HG03457 (cell line): ENCODE data around the gene OTX1.

Experiments used
- ATAC-seq: cut with Tn5 transposase; IDR thresholded peaks from one replicate; pipeline ENCODE4 v1.9.1; 2021; ENCODE audit warnings: moderate number of reproducible peaks; ENCODE audit not compliant: unreplicated experiment

OTX1 gene

DNA sequence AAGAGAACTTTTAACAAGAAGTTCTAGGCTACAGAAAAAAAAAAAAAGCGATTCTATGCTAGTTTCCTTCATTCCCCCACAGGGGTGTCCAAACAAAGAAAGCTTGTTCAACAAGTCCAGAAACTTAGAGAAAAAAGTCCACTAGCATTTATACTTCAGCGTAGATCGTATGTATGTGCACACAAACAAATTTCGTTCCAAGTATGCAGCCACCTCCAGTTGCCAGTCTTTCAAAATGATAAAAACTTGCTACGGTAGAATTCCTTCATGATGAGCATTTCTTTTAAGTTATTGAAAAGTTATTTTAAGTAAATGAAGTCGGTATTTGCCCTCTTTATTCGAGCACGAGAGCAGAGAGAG, 3.7 kb upstream of the OTX1 start:
- ATAC-seq = no peak

DNA sequence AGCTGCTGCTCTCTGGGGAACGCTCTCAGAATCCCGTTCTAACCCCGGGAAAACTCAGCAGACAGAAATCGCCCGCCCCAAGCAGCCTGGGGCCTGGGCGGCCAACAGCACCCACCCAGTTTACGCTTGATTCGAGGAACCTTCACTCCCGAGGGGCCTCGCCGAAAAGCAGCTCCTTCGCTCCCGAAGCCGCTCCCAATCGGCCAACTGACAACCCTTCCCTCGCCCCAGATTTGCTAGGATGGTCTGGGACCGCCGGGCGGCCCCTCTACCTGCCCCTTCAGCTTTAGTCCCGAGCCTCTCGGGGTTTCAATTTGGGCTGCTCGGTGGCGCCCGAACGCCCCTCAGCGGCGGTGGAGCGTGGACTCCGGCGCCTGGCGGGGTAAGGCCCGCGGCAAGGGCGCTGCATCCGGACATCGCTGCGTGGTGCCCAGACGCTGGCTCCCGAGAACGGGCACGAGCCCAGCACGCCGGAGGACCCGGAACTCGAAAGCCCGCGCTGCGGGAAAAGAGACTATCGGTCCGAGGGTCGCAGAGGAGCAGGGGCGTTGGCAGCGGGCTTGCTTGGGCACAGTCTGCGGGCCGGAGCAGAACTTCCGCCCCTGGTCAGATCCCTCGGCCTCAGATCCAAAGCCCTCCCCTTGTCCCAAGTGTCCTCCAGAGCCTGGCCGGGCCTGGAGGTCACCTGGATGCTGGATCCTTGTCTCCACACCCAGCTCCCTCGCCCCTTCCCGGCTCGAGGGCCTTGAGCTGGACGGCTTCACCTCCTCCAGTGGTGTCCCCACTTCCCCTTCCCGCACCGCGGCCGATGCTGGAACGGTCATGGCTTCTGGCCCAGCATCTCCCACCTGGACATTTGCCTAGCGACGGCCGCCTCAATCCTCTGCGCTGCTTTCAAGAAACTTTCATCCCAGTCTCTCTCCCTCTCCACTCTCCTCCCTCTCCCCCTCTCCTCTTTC, 3.0 kb upstream of the OTX1 start:
- no peak for ATAC-seq

DNA sequence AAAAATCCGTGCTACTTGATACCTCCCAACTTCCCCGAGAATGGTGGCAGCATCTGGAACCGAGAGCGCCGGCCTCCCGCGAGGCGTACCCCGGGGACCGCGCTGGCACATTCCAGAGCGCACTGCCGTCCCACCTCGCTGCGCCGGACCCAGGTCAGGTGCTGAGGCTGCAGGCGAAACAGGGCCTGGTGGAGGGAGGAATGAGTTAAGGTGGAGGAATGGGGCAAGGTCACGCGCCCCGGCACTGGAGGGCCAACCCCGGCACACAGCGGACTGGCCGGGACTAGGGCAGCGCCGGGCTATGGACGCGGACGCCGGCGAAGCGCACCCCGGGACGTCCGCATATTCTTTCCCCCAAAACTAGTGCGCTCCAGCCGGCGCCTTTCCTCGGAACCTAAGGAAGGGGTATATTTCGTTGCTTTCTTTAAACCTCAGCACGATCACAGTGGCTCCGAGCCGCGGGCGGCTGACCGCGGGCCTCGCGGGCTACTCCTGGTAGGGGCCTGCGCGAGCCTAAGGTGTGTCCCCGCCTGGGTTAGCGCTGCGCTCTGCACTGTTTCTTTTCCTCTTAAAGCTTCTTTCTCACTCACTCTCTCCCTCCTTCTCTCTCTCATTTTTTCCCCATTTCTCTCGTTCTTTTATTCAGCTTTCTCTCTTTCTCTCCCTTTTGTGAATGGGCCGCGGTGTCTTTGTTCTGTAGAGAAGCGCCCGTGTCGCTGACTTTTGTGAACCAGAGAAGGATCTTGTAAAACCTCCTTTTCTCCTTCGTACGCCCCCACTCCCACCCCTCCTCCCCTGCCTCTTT, 2.1 kb upstream of the OTX1 start:
- no peak for ATAC-seq

DNA sequence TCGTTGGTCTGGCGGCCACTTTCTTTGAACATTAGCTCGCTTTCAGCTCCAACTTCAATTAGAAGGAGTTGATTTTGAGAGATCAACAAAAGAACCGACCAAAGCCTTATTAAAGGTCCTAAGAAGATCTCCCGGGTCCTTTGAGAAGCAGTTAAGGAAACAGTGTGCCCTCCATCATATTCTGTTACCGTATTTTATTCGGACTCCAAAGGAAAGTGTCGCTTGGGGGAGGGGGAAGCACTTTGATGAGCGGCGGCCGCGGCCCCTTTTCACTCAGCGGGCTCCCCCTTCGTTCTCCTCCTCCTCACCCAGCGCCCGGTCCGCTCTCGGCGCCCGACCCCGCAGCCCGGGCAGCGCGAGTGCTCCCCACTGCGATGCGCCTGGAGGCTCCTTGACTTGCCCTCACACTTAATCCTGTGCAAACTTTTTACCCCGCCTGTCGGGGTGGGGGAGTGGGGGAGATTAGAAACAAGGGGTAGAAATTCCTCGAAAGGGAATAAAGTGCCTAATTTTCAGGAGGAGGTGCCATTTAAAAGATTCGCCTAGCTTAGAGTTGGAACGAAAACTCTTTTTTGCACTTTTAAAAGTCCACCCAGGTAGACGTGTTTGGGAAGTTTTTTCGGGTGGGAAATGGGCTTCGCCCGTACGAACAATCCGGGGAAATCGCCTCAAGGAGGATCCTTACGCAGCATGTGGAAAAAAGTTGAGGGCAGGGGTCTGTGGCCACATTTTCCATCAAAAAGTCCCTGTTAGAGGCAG, 1.2 kb upstream of the OTX1 start:
- ATAC-seq = no peak

DNA sequence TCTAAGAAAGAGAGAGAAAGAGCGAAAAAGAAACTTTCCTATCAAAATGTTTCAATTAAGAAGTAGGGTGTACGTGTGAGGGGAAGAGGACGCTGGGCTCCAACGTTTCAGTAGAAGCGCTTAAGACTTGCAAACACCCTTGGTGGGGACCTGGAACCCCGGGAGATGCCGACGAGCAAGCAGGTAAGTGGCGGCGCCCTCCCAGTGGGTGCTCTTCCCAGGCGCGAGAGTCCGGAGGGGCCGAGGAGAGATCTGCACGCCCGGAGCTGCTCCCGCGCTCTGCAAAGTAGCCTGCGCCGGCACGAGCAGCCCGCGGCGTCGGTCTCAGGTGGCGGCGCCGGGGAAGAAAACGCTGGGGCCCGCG, 678 bp upstream of the OTX1 start:
- ATAC-seq = no peak

- ATAC-seq = peak; percentile 2
Measured at GRCh38 chr2:63051042-63051794, 588 bp downstream of the OTX1 start.

- no peak for ATAC-seq
Measured at GRCh38 chr2:63051795-63052333, 1.2 kb downstream of the OTX1 start.

DNA sequence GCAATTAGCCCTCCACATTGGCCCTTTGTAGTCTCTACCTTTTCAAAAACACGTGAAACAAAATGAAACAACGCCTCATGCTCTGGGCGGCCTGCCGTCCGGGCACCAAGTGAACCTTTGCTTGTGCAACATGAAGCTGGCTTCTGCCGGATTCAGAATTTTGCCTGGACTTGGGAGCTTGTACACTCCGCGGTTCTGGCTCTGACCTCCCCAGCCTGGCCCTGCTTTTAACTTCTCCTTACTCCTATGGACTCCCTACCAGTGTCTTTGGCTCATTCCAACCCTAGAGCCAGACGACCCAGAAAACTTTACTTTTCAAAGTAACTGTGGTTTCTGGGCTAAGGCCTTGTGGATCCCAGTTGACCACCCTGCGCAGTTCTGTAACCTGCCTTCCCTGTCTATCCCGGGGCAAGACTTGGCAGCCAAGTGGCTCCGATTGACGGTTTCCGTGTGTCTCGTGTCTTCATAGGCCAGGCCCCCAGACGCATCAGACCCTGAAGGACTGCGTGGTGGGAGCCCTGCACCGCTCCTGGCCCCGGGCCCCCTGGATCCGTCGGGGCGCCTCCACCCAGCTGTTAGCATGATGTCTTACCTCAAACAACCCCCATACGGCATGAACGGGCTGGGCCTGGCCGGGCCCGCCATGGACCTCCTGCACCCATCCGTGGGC, 1.9 kb downstream of the OTX1 start:
- no peak for ATAC-seq

DNA sequence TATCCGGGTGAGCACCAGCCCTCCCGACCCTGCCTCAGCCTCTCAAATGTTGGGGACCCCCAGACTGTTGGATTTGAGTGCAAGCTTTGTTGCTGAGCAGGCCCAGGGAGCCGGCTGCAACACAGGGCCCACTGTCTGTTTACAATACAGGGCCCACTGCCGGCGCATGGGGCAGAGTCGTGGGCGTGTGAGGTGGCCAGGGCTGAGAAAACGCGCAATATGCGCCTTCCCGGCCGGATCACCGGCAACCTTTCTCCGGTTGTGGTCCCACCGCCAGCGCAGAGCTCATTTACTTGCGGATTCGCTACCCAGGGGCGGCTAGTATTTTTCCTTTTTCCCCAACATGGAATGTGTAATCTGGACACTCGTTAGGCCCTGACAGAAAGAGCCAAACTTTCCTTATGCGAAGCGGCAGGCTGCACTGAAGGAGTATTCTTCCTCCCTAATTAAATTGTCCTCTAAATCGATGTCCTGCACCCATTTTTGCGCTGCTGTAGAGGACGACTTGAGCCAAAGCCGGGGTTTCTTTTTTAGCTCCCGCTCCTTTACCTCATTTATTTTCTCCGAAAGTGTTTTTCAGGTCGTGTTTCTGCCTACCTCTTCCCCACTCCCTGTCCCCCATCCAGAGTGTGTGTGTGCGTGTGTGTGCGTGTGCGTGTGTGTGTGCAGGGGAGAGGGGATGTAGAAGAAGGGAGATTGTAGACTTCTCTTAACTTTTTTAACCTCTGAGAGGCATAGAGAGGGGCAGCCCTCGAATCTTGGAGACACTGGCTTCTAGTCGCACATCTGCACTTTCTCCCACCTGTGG, 2.7 kb downstream of the OTX1 start:
- no peak for ATAC-seq

GRCh38 chr2:63053889-63054602, 3.4 kb downstream of the OTX1 start:
- ATAC-seq = no peak

GRCh38 chr2:63054841-63055225, 4.2 kb downstream of the OTX1 start:
- no peak for ATAC-seq

DNA sequence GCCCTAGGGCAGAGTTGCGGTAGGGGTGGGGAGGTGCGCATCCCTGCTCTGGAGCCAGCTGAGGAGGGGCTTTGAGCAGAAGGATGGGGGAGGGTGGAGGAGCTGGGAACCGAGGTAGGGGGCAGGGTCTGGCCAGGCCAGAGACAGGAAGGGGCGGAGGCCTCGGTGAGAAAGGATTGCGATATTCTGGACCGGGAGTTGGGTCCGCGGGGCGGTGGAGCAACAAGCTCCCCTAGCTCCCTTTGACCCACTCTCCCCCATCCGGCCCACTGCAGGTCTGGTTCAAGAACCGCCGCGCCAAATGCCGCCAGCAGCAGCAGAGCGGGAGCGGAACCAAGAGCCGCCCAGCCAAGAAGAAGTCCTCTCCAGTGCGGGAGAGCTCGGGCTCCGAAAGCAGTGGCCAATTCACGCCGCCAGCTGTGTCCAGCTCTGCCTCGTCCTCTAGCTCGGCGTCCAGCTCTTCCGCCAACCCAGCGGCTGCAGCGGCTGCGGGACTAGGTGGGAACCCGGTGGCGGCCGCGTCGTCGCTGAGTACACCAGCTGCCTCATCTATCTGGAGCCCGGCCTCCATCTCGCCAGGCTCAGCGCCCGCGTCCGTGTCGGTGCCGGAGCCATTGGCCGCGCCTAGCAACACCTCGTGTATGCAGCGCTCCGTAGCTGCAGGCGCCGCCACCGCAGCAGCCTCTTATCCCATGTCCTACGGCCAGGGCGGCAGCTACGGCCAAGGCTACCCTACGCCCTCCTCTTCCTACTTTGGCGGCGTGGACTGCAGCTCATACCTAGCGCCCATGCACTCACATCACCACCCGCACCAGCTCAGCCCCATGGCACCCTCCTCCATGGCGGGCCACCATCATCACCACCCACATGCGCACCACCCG, 4.8 kb downstream of the OTX1 start:
- no peak for ATAC-seq

- no peak for ATAC-seq
Measured at GRCh38 chr2:63056107-63057050, 5.7 kb downstream of the OTX1 start.

GRCh38 chr2:63057249-63058143, 6.9 kb downstream of the OTX1 start:
- no peak for ATAC-seq

DNA sequence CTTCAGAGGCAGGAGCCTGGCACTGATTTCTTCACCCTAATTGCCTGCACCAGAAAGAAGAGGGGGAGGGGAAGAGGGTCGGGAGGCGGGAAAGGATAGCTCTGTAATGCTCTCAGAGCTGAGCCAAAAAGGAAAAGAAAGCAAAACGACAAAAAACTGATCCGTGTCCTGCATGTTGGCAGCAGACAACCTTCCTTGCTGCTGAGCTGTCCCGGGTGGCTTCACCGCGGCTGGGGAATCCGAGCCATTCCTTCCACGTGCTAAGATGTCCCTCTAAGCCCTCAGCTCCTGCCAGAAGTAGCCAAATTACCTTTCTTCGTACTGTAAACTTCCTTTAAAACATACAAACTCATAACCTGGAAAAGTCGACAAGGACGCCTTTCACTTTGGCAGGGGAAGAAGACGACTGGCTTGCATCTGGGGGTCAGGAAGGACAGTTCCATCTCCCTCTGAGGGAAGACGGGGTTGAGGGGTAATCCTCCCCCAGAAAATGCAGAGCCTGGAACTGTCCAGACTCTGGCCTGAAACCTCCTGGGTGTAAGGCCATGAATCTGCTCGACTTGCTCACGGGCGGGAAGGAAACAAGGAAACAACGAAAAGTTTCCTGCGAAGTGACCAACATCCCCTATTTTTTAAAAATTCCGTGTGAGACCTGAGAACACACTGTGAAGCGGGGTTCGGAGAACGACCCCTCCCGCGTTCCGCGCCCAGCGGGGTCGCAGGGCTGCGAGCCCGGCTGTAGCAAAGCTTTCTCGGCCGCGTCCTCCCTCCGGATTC, 7.7 kb downstream of the OTX1 start:
- no peak for ATAC-seq
